Fibroblast of the aortic adventitia (primary cell): ENCODE data around the gene CNOT4. TPM values are rescaled to one million over a fixed set of nuclear protein-coding genes. Genes with fewer than 3 reads are reported as not detected.

Experiments
- DNase-seq: peaks from one replicate; pipeline ENCODE4 v3.0.0-alpha.2; 2010; ENCODE audit warnings: low read depth
- H3K4me3 ChIP-seq: 2 replicates; pipeline ENCODE4 v1.5.1; 2011; ENCODE audit warnings: low read depth, mild to moderate bottlenecking, control low read depth, low read length, moderate library complexity
- total RNA-seq: library from RNA; depleted of rRNA; stranded (reverse); fragments of >200 nt; gene quantifications from 2 replicates; pipeline ENCODE4 v1.2.3, GENCODE V29; 2012; ENCODE audit warnings: low replicate concordance
- TF ChIP-seq, protein P1 (sequence below): IDR thresholded peaks from 2 replicates; pipeline ENCODE4 v1.5.1; 2011; ENCODE audit warnings: mild to moderate bottlenecking, low read length, control low read depth, inconsistent platforms; ENCODE audit not compliant: insufficient read depth

The CNOT4 gene
- total RNA-seq, 1 donor, result 21.1 TPM

GRCh38 chr7:135527025-135527424, 17.1 kb upstream of the CNOT4 start:
- H3K4me3 ChIP-seq, result no peak overlapping the region
- TF ChIP-seq, protein P1, sequence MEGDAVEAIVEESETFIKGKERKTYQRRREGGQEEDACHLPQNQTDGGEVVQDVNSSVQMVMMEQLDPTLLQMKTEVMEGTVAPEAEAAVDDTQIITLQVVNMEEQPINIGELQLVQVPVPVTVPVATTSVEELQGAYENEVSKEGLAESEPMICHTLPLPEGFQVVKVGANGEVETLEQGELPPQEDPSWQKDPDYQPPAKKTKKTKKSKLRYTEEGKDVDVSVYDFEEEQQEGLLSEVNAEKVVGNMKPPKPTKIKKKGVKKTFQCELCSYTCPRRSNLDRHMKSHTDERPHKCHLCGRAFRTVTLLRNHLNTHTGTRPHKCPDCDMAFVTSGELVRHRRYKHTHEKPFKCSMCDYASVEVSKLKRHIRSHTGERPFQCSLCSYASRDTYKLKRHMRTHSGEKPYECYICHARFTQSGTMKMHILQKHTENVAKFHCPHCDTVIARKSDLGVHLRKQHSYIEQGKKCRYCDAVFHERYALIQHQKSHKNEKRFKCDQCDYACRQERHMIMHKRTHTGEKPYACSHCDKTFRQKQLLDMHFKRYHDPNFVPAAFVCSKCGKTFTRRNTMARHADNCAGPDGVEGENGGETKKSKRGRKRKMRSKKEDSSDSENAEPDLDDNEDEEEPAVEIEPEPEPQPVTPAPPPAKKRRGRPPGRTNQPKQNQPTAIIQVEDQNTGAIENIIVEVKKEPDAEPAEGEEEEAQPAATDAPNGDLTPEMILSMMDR, result no peak
- no peak for DNase-seq

DNA sequence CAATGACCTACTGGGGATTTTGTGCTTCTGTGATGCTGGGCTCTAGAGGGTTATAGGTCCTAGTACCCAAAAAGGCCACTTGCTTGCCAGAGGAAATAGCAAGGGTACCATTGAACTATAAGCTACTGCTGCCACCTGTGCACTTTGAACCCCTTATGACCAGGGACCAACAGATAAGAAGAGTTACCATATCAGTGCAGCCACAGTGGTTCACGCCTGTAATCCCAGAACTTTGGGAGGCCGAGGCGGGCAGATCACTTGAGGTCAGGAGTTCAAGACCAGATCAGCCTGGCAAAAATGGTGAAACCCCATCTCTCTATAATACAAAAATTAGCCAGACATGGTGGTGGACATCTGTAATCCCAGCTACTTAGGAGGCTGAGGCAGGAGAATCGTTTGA, 15.5 kb upstream of the CNOT4 start:
- TF ChIP-seq, protein P1, result no peak
- no peak overlapping the region for H3K4me3 ChIP-seq
- no peak for DNase-seq

GRCh38 chr7:135523146-135523545, 13.2 kb upstream of the CNOT4 start:
- no peak overlapping the region for H3K4me3 ChIP-seq
- DNase-seq, result no peak
- TF ChIP-seq, protein P1, result no peak

DNA sequence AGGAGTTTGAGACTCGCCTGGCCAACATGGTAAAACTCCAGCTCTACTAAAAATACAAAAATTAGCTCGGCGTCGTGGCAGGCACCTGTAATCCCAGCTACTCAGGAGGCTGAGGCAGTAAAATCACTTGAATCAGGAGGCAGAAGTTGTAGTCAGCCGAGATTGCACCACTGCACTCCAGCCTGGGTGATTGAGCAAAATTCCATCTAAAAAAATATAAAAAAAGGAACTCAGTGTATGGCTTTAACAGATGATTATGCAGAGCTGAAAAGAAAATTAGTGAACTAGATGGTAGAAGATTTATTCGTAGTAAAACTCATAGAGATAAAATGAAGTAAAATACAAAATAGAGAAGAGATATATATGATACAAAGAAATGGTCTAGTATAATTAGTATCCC, 12.6 kb upstream of the CNOT4 start:
- TF ChIP-seq, protein P1, result no peak
- no peak for DNase-seq
- no peak overlapping the region for H3K4me3 ChIP-seq

DNA sequence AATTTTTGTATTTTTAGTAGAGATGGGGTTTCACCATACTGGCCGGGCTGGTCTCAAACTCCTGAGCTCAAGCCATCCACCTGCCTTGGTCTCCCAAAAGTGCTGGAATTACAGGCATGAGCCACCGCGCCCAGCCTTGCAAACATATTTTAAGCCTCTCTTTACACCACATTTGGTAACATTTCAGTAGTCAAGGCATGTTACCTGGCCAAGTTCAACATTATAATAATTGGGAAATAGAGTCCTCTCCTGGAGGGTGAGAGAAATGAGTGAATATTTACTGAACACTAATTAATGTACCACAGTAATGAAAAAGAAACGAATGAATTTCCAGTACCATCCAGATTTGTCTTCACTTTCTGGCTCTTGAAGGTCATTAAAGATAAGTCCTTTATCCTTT, 10.0 kb upstream of the CNOT4 start:
- TF ChIP-seq, protein P1, result no peak
- H3K4me3 ChIP-seq, result no peak overlapping the region
- DNase-seq, result no peak

GRCh38 chr7:135519233-135519688, 9.4 kb upstream of the CNOT4 start:
- TF ChIP-seq, protein P1, result no peak
- no peak for DNase-seq
- no peak overlapping the region for H3K4me3 ChIP-seq

GRCh38 chr7:135518748-135519147, 8.8 kb upstream of the CNOT4 start:
- TF ChIP-seq, protein P1, result no peak
- DNase-seq, result no peak
- no peak overlapping the region for H3K4me3 ChIP-seq
